Liver (tissue), 9 donors: ENCODE results near the gene LBH. TPM values are rescaled to one million over a fixed set of nuclear protein-coding genes. Genes with fewer than 3 reads are reported as not detected.

Experiments used
- DNase-seq: peaks from one replicate; pipeline ENCODE4 v3.0.0-alpha.2; 2017; ENCODE audit warnings: low spot score
- H3K27ac ChIP-seq, 2 donors: one replicate each; pipeline ENCODE4 v1.7.0; 2013; ENCODE audit warnings: inconsistent platforms in 2 of 2, low read length in 2 of 2, control low read depth in 1 of 2, low read depth in 1 of 2, mild to moderate bottlenecking in 1 of 2
- H3K27me3 ChIP-seq, 4 donors: one replicate each; pipeline versions ENCODE4 v1.6.1 to v1.7.0; 2013; ENCODE audit warnings: low read length in 3 of 4, inconsistent platforms in 1 of 4, mild to moderate bottlenecking in 1 of 4, moderate library complexity in 1 of 4; ENCODE audit not compliant: control insufficient read depth in 4 of 4, insufficient read depth in 4 of 4
- H3K36me3 ChIP-seq, 4 donors: one replicate each; pipeline versions ENCODE4 v1.6.1 to v1.7.0; 2013; ENCODE audit warnings: low read length in 3 of 4, mild to moderate bottlenecking in 3 of 4, low read depth in 1 of 4, moderate library complexity in 1 of 4; ENCODE audit not compliant: control insufficient read depth in 4 of 4, insufficient read depth in 3 of 4
- H3K4me1 ChIP-seq, 4 donors: one replicate each; pipeline versions ENCODE4 v1.6.1 to v1.7.0; 2013; ENCODE audit warnings: low read length in 3 of 4, mild to moderate bottlenecking in 3 of 4, moderate library complexity in 1 of 4; ENCODE audit not compliant: control insufficient read depth in 4 of 4, insufficient read depth in 4 of 4
- H3K4me3 ChIP-seq, 3 donors: one replicate each; pipeline versions ENCODE4 v1.6.1 to v1.7.0; 2013; ENCODE audit warnings: low read length in 3 of 3, control low read depth in 1 of 3, low read depth in 1 of 3, mild to moderate bottlenecking in 1 of 3
- H3K9ac ChIP-seq, 2 donors: one replicate each; pipeline ENCODE4 v1.7.0; 2013; ENCODE audit warnings: low read length in 2 of 2, mild to moderate bottlenecking in 2 of 2, moderate library complexity in 2 of 2, control low read depth in 1 of 2, low read depth in 1 of 2
- H3K9me3 ChIP-seq, 4 donors: one replicate each; pipeline versions ENCODE4 v1.6.1 to v1.7.0; 2013; ENCODE audit warnings: low read length in 3 of 4; ENCODE audit not compliant: control insufficient read depth in 4 of 4
- FOXA1 ChIP-seq: IDR thresholded peaks from 2 replicates; pipeline ENCODE4 v1.6.1; 2016; ENCODE audit warnings: antibody characterized with exemption
- FOXA2 ChIP-seq: IDR thresholded peaks from 2 replicates; pipeline ENCODE4 v1.6.1; 2016; ENCODE audit warnings: antibody characterized with exemption
- GABPA ChIP-seq, 2 donors: IDR thresholded peaks in 1 of 2; conservative IDR thresholded peaks in 1 of 2; 2 replicates each; pipeline ENCODE4 v1.6.1; 2016; ENCODE audit warnings: antibody characterized with exemption in 2 of 2, mild to moderate bottlenecking in 1 of 2, moderate library complexity in 1 of 2
- HNF4A ChIP-seq, 2 donors: conservative IDR thresholded peaks; 2 replicates each; pipeline ENCODE4 v1.6.1; 2016; ENCODE audit warnings: antibody characterized with exemption in 2 of 2, mild to moderate bottlenecking in 2 of 2
- HNF4G ChIP-seq: IDR thresholded peaks from 2 replicates; pipeline ENCODE4 v1.6.1; 2016; ENCODE audit warnings: antibody characterized with exemption
- JUND ChIP-seq, 2 donors: IDR thresholded peaks; 2 replicates each; pipeline ENCODE4 v1.6.1; 2016; ENCODE audit warnings: antibody characterized with exemption in 2 of 2
- NR2F2 ChIP-seq: IDR thresholded peaks from 2 replicates; pipeline ENCODE4 v1.6.1; 2016; ENCODE audit warnings: antibody characterized with exemption
- RAD21 ChIP-seq, 2 donors: IDR thresholded peaks; 2 replicates each; pipeline ENCODE4 v1.6.1; 2016; ENCODE audit warnings: antibody characterized with exemption in 2 of 2, mild to moderate bottlenecking in 2 of 2
- RXRA ChIP-seq, 2 donors: IDR thresholded peaks; 2 replicates each; pipeline ENCODE4 v1.6.1; 2017 to 2018; ENCODE audit warnings: antibody characterized with exemption in 2 of 2, mild to moderate bottlenecking in 1 of 2
- SP1 ChIP-seq: IDR thresholded peaks from 2 replicates; pipeline ENCODE4 v1.6.1; 2018; ENCODE audit warnings: antibody characterized with exemption, mild to moderate bottlenecking
- TAF1 ChIP-seq: conservative IDR thresholded peaks from 2 replicates; pipeline ENCODE4 v1.6.1; 2016; ENCODE audit warnings: antibody characterized with exemption, mild to moderate bottlenecking
- YY1 ChIP-seq: IDR thresholded peaks from 2 replicates; pipeline ENCODE4 v1.6.1; 2016; ENCODE audit warnings: antibody characterized with exemption, mild to moderate bottlenecking
- WGBS: extraction: QIAGEN DNeasy Blood & Tissue Kit; methylation state at CpG from one replicate; pipeline ENCODE4 v1.1.7; 2013; 5-methylcytosine and 5-hydroxymethylcytosine counted together
- polyA plus RNA-seq, 2 donors: library from polyadenylated mRNA; stranded (reverse) in 1 of 2; unstranded in 1 of 2; fragments of 200-250 nt in 1 of 2; fragments of >200 nt in 1 of 2; fragmentation: Nextera tagmentation in 1 of 2; extraction: Ambion mirVana in 1 of 2; gene quantifications; one replicate each; pipeline versions ENCODE4 v1.2.1 to v1.2.3, GENCODE V29; 2013 to 2015
- total RNA-seq, 2 donors: library from RNA; depleted of rRNA; stranded (reverse); fragments of >200 nt; gene quantifications; one replicate each; pipeline ENCODE4 v1.2.3, GENCODE V29; 2014
- TF ChIP-seq, protein P1 (sequence below): IDR thresholded peaks from 2 replicates; pipeline ENCODE4 v1.6.1; 2016; ENCODE audit warnings: antibody characterized with exemption
- TF ChIP-seq, protein P2 (sequence below): fragments of 150-350 bp; IDR thresholded peaks from 2 replicates; pipeline ENCODE4 v1.5.1; 2017; ENCODE audit warnings: improper control_type of control experiment, low read depth, low read length; ENCODE audit not compliant: missing input control
- TF ChIP-seq, protein P3 (sequence below): IDR thresholded peaks from 2 replicates; pipeline ENCODE4 v1.6.1; 2016; ENCODE audit warnings: antibody characterized with exemption
- TF ChIP-seq, protein P4 (sequence below): IDR thresholded peaks from 2 replicates; pipeline ENCODE4 v1.6.1; 2016; ENCODE audit warnings: antibody characterized with exemption
- TF ChIP-seq, protein P5 (sequence below): IDR thresholded peaks from 2 replicates; pipeline ENCODE4 v1.6.1; 2016; ENCODE audit warnings: antibody characterized with exemption, mild to moderate bottlenecking
- donor health status: healthy.
- donor health status: healthy.
- donor health status: healthy.
- donor health status: healthy.
- donor health status: healthy.

The LBH gene
- total and polyA plus RNA-seq, 4 donors = 4.1 to 50.8 (median 9.1) TPM

DNA sequence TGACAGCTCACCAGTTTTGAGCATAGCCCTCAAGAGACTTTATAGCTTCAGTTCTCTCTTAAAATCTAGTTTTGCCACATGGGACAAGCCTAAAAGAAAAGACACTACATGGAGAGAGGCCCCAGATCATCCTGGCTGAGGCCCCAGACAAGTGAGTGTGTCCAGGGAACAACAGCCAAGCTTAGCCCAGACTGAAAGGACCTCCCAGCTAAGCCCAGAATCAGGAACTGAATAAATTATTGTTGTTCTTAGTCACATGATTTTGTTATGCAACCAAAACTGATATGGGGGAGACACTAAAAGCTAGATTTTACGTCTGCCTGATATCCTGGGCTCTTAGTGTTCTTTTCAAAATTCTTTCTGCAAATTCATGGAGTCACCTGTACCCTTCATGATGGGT is 29.3 kb upstream of the LBH start:
- no peak for DNase-seq
- no peak overlapping the region for H3K9ac ChIP-seq
- no peaks in the 10 kb centered on the region for H3K4me1 ChIP-seq
- no peak overlapping the region for H3K4me3 ChIP-seq
- 35% methylated on average over 1 of the region's 1 CpG for WGBS
- no peak overlapping the region for H3K27ac ChIP-seq
- no peaks in the 10 kb centered on the region for H3K9me3 ChIP-seq
- H3K27me3 ChIP-seq = no peaks in the 10 kb centered on the region
- no peaks in the 10 kb centered on the region for H3K36me3 ChIP-seq
- TF ChIP-seq HNF4A (conservative IDR thresholded peaks at IDR 0.05) = no peak
- TF ChIP-seq, protein P1, sequence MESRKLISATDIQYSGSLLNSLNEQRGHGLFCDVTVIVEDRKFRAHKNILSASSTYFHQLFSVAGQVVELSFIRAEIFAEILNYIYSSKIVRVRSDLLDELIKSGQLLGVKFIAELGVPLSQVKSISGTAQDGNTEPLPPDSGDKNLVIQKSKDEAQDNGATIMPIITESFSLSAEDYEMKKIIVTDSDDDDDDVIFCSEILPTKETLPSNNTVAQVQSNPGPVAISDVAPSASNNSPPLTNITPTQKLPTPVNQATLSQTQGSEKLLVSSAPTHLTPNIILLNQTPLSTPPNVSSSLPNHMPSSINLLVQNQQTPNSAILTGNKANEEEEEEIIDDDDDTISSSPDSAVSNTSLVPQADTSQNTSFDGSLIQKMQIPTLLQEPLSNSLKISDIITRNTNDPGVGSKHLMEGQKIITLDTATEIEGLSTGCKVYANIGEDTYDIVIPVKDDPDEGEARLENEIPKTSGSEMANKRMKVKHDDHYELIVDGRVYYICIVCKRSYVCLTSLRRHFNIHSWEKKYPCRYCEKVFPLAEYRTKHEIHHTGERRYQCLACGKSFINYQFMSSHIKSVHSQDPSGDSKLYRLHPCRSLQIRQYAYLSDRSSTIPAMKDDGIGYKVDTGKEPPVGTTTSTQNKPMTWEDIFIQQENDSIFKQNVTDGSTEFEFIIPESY = no peak
- no peak for TF ChIP-seq HNF4G
- TF ChIP-seq SP1 = no peak
- TF ChIP-seq, protein P2, sequence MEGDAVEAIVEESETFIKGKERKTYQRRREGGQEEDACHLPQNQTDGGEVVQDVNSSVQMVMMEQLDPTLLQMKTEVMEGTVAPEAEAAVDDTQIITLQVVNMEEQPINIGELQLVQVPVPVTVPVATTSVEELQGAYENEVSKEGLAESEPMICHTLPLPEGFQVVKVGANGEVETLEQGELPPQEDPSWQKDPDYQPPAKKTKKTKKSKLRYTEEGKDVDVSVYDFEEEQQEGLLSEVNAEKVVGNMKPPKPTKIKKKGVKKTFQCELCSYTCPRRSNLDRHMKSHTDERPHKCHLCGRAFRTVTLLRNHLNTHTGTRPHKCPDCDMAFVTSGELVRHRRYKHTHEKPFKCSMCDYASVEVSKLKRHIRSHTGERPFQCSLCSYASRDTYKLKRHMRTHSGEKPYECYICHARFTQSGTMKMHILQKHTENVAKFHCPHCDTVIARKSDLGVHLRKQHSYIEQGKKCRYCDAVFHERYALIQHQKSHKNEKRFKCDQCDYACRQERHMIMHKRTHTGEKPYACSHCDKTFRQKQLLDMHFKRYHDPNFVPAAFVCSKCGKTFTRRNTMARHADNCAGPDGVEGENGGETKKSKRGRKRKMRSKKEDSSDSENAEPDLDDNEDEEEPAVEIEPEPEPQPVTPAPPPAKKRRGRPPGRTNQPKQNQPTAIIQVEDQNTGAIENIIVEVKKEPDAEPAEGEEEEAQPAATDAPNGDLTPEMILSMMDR = no peak
- TF ChIP-seq NR2F2 = no peak
- no peak for TF ChIP-seq TAF1
- no peak for TF ChIP-seq FOXA2
- TF ChIP-seq YY1 = no peak
- TF ChIP-seq FOXA1 = no peak
- TF ChIP-seq RXRA (IDR thresholded peaks at IDR 0.05) = no peak
- TF ChIP-seq GABPA (IDR thresholded peaks at IDR 0.05 in 1 of 2, conservative IDR thresholded peaks at IDR 0.05 in 1 of 2) = no peak
- TF ChIP-seq JUND (IDR thresholded peaks at IDR 0.05) = no peak
- TF ChIP-seq, protein P3, sequence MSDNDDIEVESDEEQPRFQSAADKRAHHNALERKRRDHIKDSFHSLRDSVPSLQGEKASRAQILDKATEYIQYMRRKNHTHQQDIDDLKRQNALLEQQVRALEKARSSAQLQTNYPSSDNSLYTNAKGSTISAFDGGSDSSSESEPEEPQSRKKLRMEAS = no peak
- TF ChIP-seq RAD21 (IDR thresholded peaks at IDR 0.05) = no peak
- TF ChIP-seq, protein P4, sequence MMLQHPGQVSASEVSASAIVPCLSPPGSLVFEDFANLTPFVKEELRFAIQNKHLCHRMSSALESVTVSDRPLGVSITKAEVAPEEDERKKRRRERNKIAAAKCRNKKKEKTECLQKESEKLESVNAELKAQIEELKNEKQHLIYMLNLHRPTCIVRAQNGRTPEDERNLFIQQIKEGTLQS = no peak
- TF ChIP-seq, protein P5, sequence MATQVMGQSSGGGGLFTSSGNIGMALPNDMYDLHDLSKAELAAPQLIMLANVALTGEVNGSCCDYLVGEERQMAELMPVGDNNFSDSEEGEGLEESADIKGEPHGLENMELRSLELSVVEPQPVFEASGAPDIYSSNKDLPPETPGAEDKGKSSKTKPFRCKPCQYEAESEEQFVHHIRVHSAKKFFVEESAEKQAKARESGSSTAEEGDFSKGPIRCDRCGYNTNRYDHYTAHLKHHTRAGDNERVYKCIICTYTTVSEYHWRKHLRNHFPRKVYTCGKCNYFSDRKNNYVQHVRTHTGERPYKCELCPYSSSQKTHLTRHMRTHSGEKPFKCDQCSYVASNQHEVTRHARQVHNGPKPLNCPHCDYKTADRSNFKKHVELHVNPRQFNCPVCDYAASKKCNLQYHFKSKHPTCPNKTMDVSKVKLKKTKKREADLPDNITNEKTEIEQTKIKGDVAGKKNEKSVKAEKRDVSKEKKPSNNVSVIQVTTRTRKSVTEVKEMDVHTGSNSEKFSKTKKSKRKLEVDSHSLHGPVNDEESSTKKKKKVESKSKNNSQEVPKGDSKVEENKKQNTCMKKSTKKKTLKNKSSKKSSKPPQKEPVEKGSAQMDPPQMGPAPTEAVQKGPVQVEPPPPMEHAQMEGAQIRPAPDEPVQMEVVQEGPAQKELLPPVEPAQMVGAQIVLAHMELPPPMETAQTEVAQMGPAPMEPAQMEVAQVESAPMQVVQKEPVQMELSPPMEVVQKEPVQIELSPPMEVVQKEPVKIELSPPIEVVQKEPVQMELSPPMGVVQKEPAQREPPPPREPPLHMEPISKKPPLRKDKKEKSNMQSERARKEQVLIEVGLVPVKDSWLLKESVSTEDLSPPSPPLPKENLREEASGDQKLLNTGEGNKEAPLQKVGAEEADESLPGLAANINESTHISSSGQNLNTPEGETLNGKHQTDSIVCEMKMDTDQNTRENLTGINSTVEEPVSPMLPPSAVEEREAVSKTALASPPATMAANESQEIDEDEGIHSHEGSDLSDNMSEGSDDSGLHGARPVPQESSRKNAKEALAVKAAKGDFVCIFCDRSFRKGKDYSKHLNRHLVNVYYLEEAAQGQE = no peak

DNA sequence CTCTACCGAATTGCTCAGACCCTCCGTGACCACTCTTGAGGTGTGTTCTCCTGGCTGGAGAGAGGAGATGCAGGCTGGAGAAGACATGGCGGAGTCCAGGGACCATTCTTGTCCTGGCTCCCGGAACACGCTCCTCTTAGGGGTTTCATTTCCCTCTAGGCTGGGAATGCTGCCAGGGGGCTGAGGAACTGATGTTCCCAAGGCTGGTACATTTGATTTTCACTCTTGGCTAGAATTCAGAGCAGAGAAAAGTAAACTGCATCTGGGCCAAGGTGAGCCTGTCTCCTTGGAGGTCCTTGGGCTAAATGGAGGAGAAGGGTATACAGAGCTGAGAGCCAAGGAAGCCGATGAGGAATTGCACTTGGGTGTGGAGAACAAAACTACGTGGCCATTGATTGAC is 28.2 kb upstream of the LBH start:
- WGBS = 88% methylated on average over 7 of the region's 7 CpGs
- no peak overlapping the region for H3K27ac ChIP-seq
- DNase-seq = no peak

More for the DNA sequence above, 28.2 kb upstream of the LBH start:
- H3K9me3 ChIP-seq = no peaks in the 10 kb centered on the region
- H3K36me3 ChIP-seq = no peaks in the 10 kb centered on the region
- no peak overlapping the region for H3K4me3 ChIP-seq
- H3K4me1 ChIP-seq = no peaks in the 10 kb centered on the region
- H3K9ac ChIP-seq = no peak overlapping the region
- no peak for TF ChIP-seq FOXA2
- TF ChIP-seq, protein P1 = no peak
- TF ChIP-seq FOXA1 = no peak
- TF ChIP-seq HNF4G = no peak
- no peaks in the 10 kb centered on the region for H3K27me3 ChIP-seq
